ENCODE results near the gene ATP6V0D1.

Gene ATP6V0D1

DNA sequence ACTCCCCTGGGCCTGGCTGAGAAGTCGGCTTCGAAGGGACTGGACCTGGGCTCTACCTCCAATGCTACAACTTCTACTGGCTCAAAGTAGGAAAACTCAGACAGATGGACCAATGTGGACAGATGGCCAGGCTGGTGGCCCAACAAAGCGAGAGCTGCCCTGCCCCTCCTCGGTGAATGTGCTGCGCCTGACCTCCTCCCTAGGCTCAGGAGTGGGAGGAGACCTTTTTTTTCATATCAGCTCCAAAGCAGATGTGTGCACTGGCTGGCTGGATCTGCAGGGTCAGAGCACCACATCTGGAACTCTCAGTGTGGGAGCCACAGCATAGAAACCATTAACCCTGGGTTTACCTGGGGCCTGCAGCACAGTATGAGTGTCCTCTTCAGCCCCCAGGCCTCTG is 20.8 kb downstream of the ATP6V0D1 start:
- H3K4me3 ChIP-seq (ENCODE audit: low read length), result no peak overlapping the region
- TF ChIP-seq, protein P1, sequence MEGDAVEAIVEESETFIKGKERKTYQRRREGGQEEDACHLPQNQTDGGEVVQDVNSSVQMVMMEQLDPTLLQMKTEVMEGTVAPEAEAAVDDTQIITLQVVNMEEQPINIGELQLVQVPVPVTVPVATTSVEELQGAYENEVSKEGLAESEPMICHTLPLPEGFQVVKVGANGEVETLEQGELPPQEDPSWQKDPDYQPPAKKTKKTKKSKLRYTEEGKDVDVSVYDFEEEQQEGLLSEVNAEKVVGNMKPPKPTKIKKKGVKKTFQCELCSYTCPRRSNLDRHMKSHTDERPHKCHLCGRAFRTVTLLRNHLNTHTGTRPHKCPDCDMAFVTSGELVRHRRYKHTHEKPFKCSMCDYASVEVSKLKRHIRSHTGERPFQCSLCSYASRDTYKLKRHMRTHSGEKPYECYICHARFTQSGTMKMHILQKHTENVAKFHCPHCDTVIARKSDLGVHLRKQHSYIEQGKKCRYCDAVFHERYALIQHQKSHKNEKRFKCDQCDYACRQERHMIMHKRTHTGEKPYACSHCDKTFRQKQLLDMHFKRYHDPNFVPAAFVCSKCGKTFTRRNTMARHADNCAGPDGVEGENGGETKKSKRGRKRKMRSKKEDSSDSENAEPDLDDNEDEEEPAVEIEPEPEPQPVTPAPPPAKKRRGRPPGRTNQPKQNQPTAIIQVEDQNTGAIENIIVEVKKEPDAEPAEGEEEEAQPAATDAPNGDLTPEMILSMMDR (conservative IDR thresholded peaks at IDR 0.05; ENCODE audit: low read depth, low read length), result no peak
- DNase-seq (ENCODE audit: low read depth), result no peak

DNA sequence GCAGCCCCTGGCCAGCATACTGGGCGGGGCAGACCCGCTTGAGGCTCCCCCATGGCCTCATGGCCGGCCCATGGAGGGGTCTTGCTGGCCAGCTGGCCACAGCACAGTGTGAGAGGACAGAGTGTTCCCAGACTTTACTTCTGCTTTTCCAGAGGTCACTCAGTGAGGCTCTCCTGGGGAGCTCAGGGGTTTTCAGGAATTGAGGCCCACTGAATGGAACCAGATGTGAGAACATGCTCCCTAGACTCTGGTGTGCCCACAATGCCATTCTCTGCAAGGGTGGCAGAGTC is 21.2 kb downstream of the ATP6V0D1 start:
- TF ChIP-seq, protein P1 (conservative IDR thresholded peaks at IDR 0.05; ENCODE audit: low read depth, low read length), result no peak
- DNase-seq (ENCODE audit: low read depth), result no peak
- no peak overlapping the region for H3K4me3 ChIP-seq (ENCODE audit: low read length)

DNA sequence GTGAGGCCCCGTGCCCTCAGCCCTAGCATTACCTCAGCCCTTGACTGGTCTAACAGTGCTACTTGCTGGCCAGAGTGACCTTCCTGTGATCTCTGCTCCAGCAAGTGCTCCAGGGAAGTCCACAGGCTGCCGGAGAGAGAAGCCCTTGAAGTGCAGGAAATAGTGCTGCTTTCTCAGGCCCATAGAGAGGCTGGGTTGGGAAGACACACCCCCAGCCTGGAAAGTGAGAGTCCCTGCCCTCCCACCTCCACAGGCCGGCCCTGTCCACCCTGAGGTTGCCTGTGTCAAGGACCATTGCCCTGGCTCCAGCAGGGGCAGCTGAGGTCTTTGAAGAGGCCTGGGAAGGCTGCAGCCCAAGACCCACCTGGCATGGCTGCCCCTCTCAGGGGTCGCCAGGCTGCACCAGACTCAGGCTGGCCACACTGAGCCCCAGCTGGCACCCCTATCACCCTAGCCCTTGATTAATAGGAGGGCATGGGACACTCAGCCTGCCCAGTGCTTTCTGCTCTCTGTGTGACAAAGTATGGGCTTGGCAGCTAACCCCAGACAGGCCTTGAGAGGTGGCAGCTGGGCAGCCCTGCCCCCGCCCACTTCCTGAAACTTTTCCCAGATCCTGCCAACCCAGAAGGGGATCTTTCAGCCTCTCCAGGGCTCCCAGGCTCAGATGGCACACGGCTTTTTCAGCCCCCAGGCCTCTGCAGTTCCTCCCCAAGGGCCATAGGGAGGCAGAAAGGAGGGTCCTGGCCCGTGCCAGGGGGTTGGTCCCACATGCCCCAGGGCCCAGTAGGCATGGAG is 21.7 kb downstream of the ATP6V0D1 start:
- TF ChIP-seq, protein P1 (conservative IDR thresholded peaks at IDR 0.05; ENCODE audit: low read depth, low read length), result no peak
- DNase-seq (ENCODE audit: low read depth), result no peak
- H3K4me3 ChIP-seq (ENCODE audit: low read length), result no peak overlapping the region

GRCh38 chr16:67458121-67458641 is 22.8 kb downstream of the ATP6V0D1 start:
- no peak for DNase-seq (ENCODE audit: low read depth)
- no peak overlapping the region for H3K4me3 ChIP-seq (ENCODE audit: low read length)
- TF ChIP-seq, protein P1 (conservative IDR thresholded peaks at IDR 0.05; ENCODE audit: low read depth, low read length), result no peak

GRCh38 chr16:67457611-67458010 is 23.3 kb downstream of the ATP6V0D1 start:
- H3K4me3 ChIP-seq (ENCODE audit: low read length), result no peak overlapping the region
- TF ChIP-seq, protein P1 (conservative IDR thresholded peaks at IDR 0.05; ENCODE audit: low read depth, low read length), result no peak
- no peak for DNase-seq (ENCODE audit: low read depth)

DNA sequence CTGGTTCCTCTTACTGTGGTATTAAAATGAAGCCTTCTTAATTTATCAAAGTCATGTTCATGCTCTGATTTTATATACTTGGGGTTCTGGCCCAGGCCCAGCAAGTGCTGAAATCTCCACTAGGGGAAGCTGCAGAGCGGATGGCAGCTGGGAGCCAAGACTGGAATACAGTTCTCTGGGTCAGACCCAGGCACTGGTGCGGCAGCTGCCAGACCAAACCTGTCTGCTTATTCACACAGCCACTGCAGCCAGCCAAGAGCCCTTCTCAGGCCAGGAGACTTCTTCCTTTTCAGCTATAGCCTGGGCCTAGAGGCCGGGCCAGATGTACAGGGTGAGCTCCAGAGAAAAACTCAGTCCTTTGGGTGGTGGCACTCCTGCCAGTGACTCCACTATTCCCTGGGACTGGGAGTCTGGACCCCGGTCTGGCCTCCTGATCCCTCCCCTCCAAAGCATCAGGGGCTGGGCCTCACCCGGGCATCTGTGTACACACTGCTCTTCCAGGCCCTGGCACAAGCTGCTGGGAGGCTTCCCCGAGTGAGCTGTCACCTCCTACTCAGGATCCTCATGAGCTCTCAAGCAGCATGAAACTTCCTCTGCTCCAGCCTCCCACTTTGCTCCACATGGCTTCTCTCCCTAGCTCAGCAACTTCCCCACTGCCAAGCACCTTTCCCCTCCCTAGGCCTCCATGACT is 24.4 kb downstream of the ATP6V0D1 start:
- DNase-seq (ENCODE audit: low read depth), result no peak
- no peak overlapping the region for H3K4me3 ChIP-seq (ENCODE audit: low read length)
- TF ChIP-seq, protein P1 (conservative IDR thresholded peaks at IDR 0.05; ENCODE audit: low read depth, low read length), result peak; percentile 52

DNA sequence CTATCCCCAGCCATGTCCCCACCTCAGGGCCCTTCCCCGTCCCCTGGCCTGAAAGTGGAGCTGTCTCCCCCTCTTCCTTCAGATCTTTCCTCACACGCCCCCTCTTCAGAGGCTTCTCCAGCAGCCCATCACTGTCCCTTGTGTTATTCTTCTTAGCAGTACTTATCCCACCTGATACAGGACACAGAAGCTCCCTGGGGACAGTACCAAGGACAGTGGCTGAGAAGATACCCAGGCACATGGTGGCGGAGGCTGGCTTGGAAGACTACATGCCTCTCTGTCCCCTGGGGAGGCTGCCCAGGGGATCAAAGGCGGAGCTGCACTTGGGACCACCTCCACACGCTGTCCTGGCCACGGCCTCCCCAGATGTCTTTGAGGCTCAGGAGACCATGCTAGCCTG is 26.1 kb downstream of the ATP6V0D1 start:
- no peak for DNase-seq (ENCODE audit: low read depth)
- TF ChIP-seq, protein P1 (conservative IDR thresholded peaks at IDR 0.05; ENCODE audit: low read depth, low read length), result no peak
- no peak overlapping the region for H3K4me3 ChIP-seq (ENCODE audit: low read length)

All from retinal pigment epithelial cell (primary cell).